NCI-H69 (cell line): Measurements from ENCODE around the gene LMF1.

Experiments
- DNase-seq: peaks from one replicate; lab custom pipeline; 2025; lab: John Stamatoyannopoulos, UW

LMF1 gene

DNA sequence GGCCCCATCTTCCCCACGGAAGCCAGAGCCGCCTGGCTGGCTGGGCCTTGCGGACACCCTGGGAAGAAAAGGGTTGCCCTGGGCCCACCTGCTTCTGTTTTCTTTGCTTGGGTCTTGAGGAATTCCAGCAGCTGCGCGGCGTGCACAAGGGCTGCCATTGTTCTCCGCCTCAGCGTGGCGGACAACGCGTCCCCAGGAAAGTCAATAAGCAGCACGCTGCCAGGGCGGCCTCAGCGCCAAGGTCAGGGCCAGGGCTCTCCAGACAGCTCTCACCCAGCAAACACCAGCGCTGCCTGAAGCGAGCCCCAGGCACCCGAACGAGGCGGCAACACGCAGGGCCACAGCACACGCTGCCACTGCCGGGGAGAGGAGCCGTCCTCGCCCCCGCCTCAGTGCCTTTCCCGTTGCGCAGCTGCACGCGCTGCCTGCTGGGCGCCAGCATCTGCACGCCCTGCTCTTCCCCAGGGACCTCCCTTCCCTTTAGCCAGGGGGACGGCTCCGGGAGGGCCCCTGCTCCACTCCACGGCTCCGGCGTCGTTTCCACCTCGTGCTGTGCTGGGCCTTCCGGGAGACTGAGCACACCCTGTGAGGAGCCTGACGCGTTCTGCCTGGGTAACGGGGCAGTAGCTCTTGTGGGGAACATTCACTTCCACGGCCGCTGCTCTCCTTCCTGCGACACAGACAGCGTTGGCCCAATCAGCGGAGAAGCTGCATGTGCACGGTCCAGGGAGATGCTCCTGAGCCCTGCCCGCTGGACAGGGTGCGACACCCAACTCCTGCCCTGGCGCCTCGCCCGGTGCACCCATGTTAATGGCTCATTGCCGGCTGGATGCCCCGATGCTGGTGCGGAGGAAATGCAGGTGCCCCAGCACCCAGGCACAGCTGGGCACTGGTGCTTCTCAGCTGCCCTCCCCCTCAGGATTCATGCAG lies 57.8 kb downstream of the LMF1 start:
- peak; percentile 94 for DNase-seq

DNA sequence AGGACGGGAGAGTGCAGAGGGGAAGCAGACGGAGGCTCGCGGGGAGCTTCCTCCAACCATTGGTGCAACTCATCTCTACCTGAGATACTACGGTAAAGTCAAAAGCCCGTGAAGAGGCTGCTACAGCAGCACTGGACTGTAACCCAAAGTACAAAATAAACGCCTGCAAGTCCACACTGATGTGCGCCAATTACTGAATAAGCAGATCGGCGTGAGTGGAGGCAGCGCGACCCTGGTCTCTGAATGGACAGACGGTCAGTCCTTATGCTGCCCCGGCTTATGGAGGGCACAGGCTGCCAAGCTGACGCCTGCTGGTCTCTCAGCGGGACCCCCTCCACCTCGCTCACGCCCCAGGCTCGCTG lies 58.5 kb downstream of the LMF1 start:
- DNase-seq, result no peak

DNA sequence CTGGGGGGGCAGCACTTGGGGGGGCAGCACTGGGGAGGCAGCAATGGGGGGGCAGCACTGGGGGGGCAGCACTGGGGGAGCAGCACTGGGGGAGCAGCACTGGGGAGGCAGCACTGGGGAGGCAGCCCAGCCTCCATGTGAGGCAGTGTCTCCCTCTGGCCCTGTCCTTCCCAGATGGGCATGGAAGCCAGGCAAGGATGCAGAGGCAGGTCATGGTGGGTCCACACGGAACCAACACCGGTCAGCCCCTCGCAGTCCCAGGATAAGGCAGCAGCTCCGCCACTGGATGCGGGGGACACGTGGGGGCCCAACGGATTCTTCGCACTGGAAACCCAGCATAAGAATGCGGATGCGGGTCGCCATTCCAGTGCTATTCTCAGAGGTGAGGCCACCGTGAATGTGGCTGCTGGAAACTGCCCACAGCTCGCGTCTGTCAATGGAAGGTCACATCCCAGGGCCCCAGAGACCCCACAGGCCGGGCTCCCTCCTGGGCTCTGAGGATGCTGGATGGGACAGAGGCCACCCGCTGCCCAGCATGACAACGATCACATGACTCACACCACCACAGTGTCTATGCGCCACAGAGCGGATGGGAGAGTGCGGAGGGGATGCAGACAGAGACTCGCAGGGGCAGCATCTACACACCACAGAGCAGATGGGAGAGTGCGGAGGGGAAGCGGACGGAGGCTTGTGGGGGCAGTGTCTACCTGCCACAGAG lies 59.0 kb downstream of the LMF1 start:
- no peak for DNase-seq

DNA sequence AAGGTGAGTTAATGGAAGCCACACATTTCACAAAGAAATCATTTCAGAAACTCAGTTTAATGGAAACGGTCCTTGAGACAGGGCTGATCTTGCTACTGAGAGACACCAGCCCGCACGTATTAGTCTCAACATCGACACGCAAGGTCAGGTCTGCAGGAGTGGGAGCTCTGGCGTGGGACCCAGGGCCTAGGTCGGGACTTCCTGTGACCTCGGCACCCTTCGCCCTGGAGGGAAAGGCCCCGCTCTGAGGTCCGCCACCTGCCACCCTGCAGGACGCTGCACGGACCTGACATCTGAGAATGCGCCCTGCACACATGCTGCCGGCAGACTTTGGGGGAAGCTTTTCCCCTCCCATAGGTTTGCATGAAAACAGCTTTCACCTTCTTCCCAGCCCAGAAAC lies 59.7 kb downstream of the LMF1 start:
- no peak for DNase-seq

DNA sequence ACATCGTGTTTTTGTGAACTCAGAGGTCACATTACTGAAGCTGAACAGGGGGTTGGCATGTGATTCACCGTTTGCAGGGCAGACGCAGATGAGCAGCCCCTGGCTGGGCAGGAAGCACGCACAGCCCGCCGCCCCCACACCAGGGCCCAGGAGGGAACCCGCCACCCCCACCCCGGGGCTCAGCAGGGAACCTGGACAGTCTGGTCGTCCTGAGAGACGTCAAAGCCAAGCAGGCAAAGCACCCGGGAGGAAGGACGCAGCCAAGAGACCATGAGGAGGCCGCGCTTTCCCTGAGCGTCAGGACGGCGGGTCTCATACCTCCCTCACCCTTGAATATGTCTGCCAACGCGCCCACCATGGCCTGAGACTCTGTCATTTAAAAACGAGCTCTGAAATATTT lies 60.6 kb downstream of the LMF1 start:
- no peak for DNase-seq

DNA sequence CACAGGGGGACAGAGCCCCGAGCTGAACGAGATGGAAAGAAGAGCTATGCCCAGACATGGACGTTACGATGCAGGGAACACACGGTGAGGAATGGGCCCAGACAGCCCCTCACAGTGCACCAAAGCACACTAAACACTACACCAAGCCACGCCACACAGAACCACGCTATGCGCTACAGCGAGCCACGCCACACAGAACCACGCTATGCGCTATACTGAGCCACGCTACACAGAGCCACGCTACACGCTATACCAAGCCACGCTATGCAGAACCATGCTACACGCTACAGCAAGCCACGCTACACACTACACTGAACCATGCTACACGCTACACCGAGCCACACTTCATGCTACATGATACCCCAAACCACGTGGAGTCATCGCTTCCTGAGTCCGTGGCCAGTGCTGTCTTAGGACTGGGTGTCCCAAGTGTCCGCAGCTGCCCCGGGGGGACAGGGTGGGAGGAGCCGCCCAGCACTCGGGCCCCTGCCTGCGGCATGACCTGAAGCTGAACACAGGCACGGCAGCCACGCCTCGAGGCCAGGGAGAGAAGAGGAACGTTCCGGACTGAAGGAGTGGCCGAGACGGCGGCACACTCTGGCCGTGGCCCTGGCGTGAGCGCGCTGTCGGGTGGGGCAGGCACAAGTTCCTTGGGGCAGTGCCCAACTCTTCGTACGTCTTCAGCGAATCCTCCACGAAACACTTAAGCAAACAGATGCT lies 61.3 kb downstream of the LMF1 start:
- DNase-seq, result no peak

DNA sequence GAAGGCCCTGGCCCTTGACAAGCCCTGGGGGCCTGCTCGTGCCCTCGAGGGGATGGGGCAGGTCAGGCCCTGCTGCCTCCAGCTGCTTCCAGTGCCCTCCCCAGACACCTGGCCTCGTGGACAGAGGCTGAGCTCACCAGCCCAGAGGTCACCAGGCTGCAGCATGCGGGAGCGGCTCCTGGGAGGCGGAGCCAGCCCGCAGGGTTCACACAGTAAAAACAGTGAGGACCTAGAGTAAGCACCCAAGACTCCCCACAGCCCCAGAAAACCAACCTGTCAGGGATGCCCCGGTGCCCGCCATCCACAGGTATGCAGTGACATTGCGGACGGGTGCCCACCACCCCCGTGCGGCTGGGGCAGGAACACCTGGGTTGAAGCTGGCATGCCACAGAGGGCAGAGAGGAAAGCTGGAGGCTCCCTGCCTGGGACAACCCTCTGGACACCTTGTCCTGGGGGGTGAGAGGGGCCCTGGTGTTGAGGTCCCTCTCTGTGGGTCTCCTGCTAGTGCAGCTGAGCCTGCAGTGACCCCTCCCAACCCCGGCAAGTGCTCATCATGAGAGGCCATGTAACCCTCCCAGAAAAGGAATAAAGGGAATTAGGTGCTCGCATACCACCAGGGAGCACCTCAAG lies 62.1 kb downstream of the LMF1 start:
- DNase-seq, result peak; percentile 39

DNA sequence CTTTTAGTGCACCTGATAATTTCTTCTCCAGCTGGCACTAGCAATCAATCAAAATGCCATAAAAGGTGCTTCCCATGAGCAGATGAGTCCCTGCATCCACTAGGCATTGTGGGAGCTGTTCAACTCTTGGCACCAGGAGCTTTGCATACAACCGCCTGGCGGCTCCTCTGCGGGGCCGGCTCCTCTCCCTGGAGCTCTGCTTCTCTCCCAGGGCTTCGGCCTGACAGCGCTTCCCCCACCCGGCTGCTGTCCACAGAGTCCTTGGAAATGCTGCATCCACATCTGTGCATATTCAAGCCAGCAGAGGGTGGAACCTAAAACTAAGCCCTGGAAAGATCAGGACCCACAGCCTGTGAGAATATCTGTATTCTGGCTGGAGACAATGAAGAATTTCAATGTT lies 62.9 kb downstream of the LMF1 start:
- peak; percentile 98 for DNase-seq

DNA sequence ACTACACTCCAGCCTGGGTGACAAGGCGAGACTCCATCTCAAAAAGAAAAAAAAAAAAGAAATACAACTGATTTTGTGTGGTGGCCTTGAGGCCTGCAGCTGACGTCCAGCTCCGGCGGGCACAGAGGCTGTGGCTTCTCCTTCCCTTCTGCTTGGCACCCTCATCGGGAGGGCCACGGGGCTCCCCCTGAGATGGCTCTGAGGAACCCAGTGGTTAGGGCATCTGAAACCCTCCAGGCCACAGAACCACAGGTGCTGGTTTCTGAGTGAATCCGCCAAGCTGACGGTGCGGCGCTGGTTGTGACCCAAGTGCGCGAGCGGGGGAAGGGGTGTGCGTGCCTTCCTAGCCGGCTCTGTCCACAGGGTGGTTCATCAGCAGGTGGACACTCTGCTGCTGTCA lies 63.4 kb downstream of the LMF1 start:
- DNase-seq, result no peak

DNA sequence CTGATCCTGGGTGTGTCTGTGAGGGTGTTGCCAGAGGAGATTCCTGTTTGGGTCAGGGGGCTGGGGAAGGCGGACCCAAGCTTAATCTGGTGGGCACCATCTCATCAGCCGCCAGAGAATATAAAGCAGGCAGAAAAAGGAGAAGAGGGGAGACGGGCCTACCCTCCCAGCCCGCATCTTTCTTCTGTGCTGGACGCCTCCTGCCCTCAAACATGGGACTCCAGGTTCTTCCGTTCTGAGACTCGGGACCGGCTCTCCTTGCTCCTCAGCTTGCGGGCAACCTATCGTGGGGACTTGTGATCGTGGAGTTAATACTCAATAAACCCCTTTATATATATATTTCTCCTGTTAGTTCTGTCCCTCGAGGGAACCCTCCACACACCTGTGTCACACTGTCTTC lies 64.5 kb downstream of the LMF1 start:
- DNase-seq, result no peak

DNA sequence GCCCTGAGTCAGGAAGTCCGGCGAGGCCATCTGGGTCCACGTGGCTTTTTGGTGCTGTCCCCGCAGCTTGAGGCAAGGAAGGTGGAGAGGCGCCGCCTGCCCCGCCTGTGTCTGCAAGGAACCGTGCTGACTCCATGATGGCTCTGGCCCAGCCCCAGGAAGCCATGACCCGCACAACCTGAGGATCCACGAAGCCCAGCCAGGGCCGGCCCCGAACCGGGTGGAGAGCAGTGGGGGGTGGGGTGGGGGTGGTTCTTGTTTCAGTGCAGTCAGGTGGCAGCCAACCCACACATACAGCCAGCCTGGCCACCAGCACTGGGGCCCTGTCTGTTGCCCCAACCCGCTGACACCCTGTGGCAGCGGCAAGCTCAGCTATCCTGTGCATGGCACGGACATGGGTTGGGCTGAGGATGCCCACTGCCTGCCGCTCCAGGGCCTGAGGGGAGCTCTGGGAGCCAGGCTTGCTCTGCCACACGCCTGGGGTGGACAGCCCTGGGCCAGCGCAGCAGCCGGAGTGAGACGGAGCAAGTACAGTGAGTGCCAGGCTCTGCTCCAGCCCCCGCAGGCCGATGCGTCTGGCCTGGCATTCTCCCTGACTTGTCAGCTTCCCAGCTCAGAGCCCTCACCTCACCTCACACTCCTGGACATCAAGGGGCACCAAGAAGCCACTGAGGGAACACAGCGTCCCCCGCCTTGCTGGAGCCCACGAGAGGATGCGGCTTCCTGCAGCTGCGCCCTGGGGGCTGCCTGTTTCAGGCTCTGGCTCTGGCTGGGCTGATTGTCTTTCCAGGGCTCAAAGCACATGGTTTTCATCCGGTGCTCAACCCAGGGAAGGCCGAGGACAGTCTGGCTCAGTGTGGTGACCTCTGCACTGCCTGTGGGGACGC lies 68.8 kb downstream of the LMF1 start:
- DNase-seq, result no peak

DNA sequence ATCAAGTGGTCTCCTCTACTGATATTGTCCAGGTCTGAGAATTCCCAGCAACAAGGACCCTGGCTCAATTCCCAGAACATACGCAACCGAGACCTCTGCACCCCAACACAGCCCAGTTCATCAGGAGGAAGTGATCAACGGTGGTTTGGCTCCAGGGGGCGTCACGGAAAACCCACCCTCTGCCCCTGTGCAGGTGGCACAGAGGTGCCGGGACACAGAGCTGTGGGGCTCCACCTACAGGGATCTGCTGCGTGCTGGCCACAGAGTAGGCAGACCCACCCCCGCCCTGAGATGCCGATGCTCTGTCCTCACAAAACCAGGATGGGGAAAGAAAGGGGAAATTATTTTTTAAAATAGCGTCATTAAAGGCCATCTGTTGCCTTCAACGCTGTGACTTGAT lies 69.6 kb downstream of the LMF1 start:
- DNase-seq, result no peak

DNA sequence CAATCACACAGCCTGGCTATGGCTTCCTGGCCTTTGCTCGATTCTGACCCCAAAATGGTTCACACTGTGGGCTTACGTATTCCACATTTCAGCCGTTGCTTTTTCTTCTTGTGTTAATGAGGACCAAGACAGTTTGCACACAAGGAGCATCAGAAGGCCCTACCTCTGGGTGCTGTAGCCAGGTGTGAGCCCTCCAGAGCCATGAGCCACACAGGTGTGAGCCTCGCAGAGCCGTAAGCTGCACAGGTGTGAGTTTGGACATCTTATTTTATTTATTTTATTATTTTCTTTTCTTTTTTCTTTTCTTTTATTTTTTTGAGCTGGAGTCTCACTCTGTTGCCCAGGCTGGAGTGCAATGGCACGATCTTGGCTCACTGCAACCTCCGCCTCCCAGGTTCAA lies 70.6 kb downstream of the LMF1 start:
- no peak for DNase-seq

DNA sequence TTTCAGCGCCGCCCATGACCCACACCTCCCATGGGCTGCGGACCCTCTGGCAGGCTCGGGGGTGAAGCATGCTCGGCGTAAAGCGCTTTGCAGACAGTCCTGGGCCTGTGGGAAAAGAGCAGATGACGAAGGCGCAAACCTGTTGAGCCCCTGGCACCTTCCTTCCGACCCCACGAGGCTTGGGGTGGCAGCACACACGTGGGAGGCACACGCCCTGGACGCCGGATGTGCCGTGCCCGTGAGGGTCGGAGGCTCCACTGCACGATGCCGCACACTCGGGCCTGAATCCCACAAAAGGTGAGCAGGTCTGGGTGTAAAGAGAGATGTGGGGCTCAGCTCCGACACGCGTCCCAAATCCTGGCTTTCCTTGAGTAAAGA lies 71.1 kb downstream of the LMF1 start:
- no peak for DNase-seq

DNA sequence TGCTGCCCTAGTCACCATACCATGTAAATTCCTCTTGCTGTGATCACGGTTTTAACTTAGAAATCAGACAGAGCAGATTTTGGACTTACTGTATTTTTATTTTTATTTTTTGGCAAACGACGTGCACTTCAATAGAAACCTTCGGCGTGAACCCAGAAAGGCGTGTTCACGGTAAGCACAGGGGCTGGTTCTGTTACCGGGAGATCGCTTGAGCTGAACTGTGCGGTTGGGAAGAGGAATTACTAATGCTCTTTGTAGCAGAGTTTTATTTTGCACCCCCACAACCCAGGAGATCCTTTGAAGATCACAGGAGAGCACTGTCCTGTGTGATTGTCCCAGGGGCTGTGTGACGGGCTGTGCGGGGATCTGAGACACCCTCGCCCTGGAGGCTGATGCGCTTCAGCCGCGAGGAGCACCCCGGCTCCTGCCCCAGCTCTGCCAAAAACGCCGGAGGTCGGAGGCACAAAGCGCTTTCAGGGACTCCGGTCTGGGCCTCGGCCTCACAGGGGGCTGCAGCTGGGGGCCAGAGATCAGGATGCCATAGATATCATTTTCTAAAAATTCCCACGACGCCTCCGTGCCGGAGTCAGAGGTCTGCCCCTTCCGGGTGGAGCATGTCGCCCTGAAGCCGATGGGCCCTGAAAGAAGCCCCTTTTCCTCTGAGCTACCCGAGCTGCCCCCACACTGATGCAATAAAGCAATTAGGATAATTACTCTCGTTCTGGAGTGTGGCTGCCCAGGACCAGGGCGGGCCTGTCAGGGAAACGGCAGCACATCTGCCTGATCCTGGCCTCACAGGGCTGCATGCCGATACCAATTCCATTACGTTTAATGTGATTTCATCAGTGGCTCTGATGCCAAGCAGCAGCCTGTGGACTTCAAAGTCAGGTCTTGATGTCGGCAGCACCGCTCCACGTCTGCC lies 71.8 kb downstream of the LMF1 start:
- no peak for DNase-seq

DNA sequence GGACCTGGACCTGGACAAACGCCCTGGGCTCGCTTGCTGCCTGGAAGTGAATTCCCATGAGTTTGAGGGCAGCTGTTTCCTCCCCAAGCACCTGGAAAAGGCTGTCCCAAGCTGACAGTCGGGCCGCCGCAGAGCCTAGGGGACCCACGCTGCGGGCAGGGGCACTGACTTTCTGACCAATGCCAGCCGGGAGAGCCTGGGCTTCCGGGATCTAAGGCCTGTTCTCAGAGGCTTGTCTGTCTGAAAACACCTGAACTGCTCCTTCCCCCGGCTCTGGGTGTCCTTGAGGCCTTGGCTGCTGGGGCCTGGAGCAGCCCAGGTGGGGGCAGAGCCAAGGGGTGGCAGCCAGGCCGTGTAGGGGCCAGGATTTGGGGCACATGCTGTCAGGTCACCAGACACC lies 72.6 kb downstream of the LMF1 start:
- DNase-seq, result no peak

DNA sequence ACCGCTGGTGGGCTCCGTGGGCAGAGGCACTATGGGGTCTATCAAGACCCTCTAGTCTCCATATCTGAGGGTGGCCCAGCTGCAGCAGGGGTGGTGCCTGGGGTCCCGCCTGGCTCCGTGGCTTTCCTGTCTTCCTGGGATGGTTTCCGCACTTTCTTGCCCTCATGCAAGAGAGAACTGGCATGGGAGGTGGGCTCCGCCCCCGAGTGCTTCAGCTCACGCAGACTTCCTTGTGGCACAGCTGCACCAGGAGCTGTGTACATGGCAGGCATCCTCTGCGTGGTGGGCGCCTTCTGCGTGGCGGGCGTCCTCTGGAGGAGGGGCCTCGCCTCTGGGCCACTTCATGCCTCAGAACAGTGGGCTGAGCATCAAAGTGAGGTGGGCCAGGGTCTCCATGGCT lies 73.1 kb downstream of the LMF1 start:
- no peak for DNase-seq

DNA sequence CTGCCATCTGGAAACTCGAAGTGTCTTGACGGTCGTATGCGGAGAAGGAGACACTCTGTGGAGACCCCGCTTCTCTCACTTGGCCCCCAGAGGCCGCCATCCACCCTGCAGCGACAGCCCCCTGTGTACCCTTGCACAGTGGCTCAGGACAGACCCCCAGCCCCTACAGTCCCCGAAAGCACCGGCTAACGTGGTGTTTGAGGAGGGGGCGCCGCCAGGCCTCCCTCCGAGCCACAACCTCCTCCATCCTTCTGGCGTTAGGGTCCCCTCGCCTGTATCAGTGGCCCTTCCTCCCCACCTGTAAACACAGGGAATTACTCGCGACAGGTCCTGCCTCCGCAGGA lies 73.6 kb downstream of the LMF1 start:
- DNase-seq, result no peak

DNA sequence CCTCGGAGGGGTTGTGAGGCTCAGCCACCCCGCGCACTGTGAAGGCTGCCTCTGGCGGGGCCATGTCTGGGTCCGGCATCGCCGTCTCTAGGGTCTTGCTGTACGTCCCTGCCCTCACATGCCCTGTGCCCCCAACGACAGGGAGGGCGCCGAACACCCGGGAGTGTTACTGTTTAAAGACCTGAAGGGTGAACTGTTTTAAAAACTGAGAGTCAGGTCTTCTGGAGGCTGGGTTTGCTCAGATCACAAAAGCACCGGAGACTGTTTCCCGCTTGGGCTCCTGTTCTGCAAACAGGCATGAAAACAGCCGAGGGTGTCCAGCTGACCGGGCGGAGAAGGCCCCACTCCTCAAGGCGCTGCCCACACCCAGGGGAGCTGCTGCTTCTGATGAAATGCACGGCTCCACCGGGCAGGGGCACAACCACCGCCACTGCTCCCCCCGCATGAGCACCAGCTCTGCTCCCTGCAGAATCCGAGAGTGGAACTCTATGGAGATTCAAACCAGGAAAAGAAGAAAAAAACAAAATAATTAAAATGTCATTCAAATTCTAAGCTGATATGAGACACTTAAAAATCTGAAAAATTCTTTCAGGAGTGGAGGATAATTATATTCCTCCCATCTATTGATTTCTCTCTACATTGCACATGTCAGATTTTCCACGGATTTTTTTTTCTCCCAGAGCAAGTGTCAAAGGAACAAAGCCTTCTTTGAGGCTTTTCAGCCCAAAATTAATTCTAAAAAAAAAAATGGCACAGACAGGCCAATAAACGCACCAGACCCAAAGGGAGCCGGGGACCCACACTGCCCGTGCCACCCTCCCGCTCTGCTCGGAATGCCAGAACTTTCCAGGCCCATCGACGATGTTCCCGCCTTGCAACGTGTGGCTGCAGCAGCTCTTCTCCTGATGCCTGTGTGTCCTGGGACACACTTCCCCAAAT lies 74.3 kb downstream of the LMF1 start:
- no peak for DNase-seq
